WTC11 (cell line): Measurements from ENCODE around the gene DENND11.

Source experiments
- ELF4 ChIP-seq: sonication (generic); formaldehyde crosslinking; IDR thresholded peaks from 2 replicates; pipeline ENCODE4 v1.8.1; 2022; ENCODE audit warnings: low read depth, mild to moderate bottlenecking, moderate library complexity, missing genetic modification reagents
- ESRRA ChIP-seq: sonication (generic); formaldehyde crosslinking; IDR thresholded peaks from 2 replicates; pipeline ENCODE4 v1.8.1; 2022; ENCODE audit warnings: mild to moderate bottlenecking, missing genetic modification reagents, borderline replicate concordance
- GABPB1 ChIP-seq: sonication (generic); formaldehyde crosslinking; IDR thresholded peaks from 2 replicates; pipeline ENCODE4 v1.8.1; 2023; ENCODE audit warnings: mild to moderate bottlenecking, missing genetic modification reagents
- JUN ChIP-seq: sonication (generic); formaldehyde crosslinking; IDR thresholded peaks from 2 replicates; pipeline ENCODE4 v1.8.0; 2023; ENCODE audit warnings: mild to moderate bottlenecking, missing genetic modification reagents
- NR2C2 ChIP-seq: sonication (generic); formaldehyde crosslinking; IDR thresholded peaks from 2 replicates; pipeline ENCODE4 v1.8.0; 2022; ENCODE audit warnings: mild to moderate bottlenecking, missing genetic modification reagents
- NR3C1 ChIP-seq: sonication (generic); formaldehyde crosslinking; conservative IDR thresholded peaks from 2 replicates; pipeline ENCODE4 v1.8.1; 2023; ENCODE audit warnings: low read depth, mild to moderate bottlenecking, missing genetic modification reagents
- TF ChIP-seq, protein P1 (sequence below): fragments of 200-600 bp; IDR thresholded peaks from 2 replicates; pipeline ENCODE4 v1.8.0; 2022; ENCODE audit warnings: antibody characterized with exemption
- TF ChIP-seq, protein P2 (sequence below): sonication (generic); formaldehyde crosslinking; conservative IDR thresholded peaks from 2 replicates; pipeline ENCODE4 v1.8.1; 2022; ENCODE audit warnings: mild to moderate bottlenecking, missing genetic modification reagents
- TF ChIP-seq, protein P3 (sequence below): sonication (generic); formaldehyde crosslinking; IDR thresholded peaks from 2 replicates; pipeline ENCODE4 v1.8.0; 2022; ENCODE audit warnings: mild to moderate bottlenecking, missing genetic modification reagents
- TF ChIP-seq, protein P4 (sequence below): sonication (generic); formaldehyde crosslinking; IDR thresholded peaks from 2 replicates; pipeline ENCODE4 v1.8.0; 2022; ENCODE audit warnings: mild to moderate bottlenecking, missing genetic modification reagents
- TF ChIP-seq, protein P5 (sequence below): sonication (generic); formaldehyde crosslinking; IDR thresholded peaks from 2 replicates; pipeline ENCODE4 v1.8.0; 2023; ENCODE audit warnings: mild to moderate bottlenecking, missing genetic modification reagents
- TF ChIP-seq, protein P6 (sequence below): sonication (generic); formaldehyde crosslinking; IDR thresholded peaks from 2 replicates; pipeline ENCODE4 v1.8.0; 2022; ENCODE audit warnings: missing genetic modification reagents

DNA sequence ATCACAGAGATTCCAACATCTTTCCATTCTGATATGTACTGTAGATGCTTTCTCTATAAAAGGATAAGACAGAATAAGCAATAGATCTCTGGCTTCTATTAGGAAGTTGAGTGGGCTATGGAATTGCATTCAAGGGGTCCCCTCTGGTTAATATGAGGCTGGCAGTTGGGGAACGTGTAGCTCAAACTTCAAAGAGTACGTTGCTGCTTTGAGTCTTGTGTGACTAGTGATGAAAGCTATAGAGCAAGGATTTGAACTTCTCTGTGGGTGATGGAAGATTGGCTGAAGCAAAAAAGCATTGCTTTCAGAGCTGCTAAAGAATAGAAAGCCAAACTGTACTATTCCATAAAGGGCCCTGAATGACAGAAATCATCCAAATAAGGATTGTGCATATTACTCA lies 12.6 kb upstream of the DENND11 start:
- TF ChIP-seq, protein P1, sequence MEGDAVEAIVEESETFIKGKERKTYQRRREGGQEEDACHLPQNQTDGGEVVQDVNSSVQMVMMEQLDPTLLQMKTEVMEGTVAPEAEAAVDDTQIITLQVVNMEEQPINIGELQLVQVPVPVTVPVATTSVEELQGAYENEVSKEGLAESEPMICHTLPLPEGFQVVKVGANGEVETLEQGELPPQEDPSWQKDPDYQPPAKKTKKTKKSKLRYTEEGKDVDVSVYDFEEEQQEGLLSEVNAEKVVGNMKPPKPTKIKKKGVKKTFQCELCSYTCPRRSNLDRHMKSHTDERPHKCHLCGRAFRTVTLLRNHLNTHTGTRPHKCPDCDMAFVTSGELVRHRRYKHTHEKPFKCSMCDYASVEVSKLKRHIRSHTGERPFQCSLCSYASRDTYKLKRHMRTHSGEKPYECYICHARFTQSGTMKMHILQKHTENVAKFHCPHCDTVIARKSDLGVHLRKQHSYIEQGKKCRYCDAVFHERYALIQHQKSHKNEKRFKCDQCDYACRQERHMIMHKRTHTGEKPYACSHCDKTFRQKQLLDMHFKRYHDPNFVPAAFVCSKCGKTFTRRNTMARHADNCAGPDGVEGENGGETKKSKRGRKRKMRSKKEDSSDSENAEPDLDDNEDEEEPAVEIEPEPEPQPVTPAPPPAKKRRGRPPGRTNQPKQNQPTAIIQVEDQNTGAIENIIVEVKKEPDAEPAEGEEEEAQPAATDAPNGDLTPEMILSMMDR, result no peak
- no peak for TF ChIP-seq GABPB1
- TF ChIP-seq, protein P2, sequence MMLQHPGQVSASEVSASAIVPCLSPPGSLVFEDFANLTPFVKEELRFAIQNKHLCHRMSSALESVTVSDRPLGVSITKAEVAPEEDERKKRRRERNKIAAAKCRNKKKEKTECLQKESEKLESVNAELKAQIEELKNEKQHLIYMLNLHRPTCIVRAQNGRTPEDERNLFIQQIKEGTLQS, result no peak
- TF ChIP-seq NR3C1 (CRISPR knock-in tag), result no peak
- TF ChIP-seq, protein P3, sequence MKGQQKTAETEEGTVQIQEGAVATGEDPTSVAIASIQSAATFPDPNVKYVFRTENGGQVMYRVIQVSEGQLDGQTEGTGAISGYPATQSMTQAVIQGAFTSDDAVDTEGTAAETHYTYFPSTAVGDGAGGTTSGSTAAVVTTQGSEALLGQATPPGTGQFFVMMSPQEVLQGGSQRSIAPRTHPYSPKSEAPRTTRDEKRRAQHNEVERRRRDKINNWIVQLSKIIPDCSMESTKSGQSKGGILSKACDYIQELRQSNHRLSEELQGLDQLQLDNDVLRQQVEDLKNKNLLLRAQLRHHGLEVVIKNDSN (CRISPR knock-in tag), result no peak
- TF ChIP-seq, protein P4, sequence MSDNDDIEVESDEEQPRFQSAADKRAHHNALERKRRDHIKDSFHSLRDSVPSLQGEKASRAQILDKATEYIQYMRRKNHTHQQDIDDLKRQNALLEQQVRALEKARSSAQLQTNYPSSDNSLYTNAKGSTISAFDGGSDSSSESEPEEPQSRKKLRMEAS (CRISPR knock-in tag), result no peak
- no peak for TF ChIP-seq ELF4 (CRISPR knock-in tag)
- TF ChIP-seq, protein P5, sequence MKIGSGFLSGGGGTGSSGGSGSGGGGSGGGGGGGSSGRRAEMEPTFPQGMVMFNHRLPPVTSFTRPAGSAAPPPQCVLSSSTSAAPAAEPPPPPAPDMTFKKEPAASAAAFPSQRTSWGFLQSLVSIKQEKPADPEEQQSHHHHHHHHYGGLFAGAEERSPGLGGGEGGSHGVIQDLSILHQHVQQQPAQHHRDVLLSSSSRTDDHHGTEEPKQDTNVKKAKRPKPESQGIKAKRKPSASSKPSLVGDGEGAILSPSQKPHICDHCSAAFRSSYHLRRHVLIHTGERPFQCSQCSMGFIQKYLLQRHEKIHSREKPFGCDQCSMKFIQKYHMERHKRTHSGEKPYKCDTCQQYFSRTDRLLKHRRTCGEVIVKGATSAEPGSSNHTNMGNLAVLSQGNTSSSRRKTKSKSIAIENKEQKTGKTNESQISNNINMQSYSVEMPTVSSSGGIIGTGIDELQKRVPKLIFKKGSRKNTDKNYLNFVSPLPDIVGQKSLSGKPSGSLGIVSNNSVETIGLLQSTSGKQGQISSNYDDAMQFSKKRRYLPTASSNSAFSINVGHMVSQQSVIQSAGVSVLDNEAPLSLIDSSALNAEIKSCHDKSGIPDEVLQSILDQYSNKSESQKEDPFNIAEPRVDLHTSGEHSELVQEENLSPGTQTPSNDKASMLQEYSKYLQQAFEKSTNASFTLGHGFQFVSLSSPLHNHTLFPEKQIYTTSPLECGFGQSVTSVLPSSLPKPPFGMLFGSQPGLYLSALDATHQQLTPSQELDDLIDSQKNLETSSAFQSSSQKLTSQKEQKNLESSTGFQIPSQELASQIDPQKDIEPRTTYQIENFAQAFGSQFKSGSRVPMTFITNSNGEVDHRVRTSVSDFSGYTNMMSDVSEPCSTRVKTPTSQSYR (CRISPR knock-in tag), result no peak
- no peak for TF ChIP-seq ESRRA
- no peak for TF ChIP-seq NR2C2 (CRISPR knock-in tag)
- TF ChIP-seq JUN, result no peak
- TF ChIP-seq, protein P6, sequence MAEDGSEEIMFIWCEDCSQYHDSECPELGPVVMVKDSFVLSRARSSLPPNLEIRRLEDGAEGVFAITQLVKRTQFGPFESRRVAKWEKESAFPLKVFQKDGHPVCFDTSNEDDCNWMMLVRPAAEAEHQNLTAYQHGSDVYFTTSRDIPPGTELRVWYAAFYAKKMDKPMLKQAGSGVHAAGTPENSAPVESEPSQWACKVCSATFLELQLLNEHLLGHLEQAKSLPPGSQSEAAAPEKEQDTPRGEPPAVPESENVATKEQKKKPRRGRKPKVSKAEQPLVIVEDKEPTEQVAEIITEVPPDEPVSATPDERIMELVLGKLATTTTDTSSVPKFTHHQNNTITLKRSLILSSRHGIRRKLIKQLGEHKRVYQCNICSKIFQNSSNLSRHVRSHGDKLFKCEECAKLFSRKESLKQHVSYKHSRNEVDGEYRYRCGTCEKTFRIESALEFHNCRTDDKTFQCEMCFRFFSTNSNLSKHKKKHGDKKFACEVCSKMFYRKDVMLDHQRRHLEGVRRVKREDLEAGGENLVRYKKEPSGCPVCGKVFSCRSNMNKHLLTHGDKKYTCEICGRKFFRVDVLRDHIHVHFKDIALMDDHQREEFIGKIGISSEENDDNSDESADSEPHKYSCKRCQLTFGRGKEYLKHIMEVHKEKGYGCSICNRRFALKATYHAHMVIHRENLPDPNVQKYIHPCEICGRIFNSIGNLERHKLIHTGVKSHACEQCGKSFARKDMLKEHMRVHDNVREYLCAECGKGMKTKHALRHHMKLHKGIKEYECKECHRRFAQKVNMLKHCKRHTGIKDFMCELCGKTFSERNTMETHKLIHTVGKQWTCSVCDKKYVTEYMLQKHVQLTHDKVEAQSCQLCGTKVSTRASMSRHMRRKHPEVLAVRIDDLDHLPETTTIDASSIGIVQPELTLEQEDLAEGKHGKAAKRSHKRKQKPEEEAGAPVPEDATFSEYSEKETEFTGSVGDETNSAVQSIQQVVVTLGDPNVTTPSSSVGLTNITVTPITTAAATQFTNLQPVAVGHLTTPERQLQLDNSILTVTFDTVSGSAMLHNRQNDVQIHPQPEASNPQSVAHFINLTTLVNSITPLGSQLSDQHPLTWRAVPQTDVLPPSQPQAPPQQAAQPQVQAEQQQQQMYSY (CRISPR knock-in tag), result no peak
